ENCODE measurements around the gene KCTD7. TPM values are rescaled to one million over a fixed set of nuclear protein-coding genes. Genes with fewer than 3 reads are reported as not detected.
A peak's percentile ranks its signal among the peaks of the same experiment; 100 is the strongest.
"Not testable (repeated sequence)": the region's sequence is repeated elsewhere in the genome, so short reads cannot be mapped to it uniquely, and the experiment has no call there.

KCTD7 gene
- total RNA-seq, 4 donors from 2014 or later = 9.4 to 22.5 (median 15.1) TPM

DNA sequence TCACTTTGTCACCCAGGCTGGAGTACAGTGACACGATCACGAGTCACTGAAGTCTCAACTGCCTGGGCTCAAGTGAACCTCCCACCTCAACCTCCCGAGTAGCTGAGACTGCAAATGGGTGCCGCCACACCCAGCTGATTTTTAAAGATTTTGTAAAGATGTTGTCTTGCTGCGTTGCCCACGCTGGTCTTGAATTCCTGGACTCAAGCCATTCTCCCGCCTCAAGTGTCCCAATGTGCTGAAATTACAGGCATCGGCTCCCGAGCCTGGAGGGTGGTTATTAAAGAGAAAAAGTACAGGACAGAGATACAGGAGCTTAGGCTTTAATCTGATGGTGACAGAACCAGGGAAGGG is 55.1 kb downstream of the KCTD7 start:
- WGBS = 85% methylated on average over 9 of the region's 9 CpGs
- Histone ChIP-seq H3K9me3 (peaks cover 0 to 8% (median 0%) of the 10 kb centered on the region in 4 donors), H3K4me3 (peak overlapping the region in 1 of 4 donors; percentile 90), H3K27me3 (no peaks in the 10 kb centered on the region), H3K4me1 (peaks cover 11 to 37% (median 23%) of the 10 kb centered on the region in 4 donors), H3K27ac (replicated peaks in 1 of 4) (peak overlapping the region in 1 of 4 donors; percentile 99), H3K36me3 (no peaks in the 10 kb centered on the region)
- intact Hi-C loops (cut with DNase I) = loop anchor here (5.0 kb wide), 1 partner anchor 54 kb away; no protein-coding TSS in a partner anchor
- no peak for TF ChIP-seq POLR2AphosphoS5 (IDR thresholded peaks at IDR 0.05)
- TF ChIP-seq, protein P1, sequence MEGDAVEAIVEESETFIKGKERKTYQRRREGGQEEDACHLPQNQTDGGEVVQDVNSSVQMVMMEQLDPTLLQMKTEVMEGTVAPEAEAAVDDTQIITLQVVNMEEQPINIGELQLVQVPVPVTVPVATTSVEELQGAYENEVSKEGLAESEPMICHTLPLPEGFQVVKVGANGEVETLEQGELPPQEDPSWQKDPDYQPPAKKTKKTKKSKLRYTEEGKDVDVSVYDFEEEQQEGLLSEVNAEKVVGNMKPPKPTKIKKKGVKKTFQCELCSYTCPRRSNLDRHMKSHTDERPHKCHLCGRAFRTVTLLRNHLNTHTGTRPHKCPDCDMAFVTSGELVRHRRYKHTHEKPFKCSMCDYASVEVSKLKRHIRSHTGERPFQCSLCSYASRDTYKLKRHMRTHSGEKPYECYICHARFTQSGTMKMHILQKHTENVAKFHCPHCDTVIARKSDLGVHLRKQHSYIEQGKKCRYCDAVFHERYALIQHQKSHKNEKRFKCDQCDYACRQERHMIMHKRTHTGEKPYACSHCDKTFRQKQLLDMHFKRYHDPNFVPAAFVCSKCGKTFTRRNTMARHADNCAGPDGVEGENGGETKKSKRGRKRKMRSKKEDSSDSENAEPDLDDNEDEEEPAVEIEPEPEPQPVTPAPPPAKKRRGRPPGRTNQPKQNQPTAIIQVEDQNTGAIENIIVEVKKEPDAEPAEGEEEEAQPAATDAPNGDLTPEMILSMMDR (IDR thresholded peaks at IDR 0.05) = no peak
- no peak for TF ChIP-seq POLR2A (IDR thresholded peaks at IDR 0.05; ENCODE audit: low read depth)
- no peak for TF ChIP-seq EP300 (IDR thresholded peaks at IDR 0.05)
- DNase-seq (ENCODE audit: extremely low spot score) = no peak

DNA sequence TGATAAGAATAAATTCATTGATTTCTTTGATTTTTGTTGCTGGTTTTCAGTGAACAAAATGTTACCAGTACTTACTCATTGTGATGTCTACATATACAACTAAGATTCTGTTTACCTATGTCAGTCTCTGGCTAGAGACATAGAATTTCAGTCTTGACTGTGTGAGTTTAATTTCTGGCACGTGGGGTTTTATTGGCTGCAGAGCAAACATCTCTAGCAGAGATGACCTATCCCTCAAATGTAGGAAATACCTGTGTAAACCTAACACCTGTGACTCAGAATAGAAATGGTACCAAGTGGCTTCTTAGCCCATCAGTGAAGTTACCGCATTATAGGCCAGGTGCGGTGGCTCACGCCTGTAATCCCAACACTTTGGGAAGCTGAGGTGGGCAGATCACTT is 57.0 kb downstream of the KCTD7 start:
- H3K4me3 ChIP-seq; H3K27me3 ChIP-seq; DNase-seq (ENCODE audit: extremely low spot score); H3K9me3 ChIP-seq; H3K36me3 ChIP-seq; H3K27ac ChIP-seq (replicated peaks in 1 of 4); intact Hi-C loops (cut with DNase I): not testable (repeated sequence)
- WGBS = 95% methylated on average over 4 of the region's 4 CpGs
- H3K4me1 ChIP-seq = peaks cover 11 to 27% (median 20%) of the 10 kb centered on the region in 4 donors

DNA sequence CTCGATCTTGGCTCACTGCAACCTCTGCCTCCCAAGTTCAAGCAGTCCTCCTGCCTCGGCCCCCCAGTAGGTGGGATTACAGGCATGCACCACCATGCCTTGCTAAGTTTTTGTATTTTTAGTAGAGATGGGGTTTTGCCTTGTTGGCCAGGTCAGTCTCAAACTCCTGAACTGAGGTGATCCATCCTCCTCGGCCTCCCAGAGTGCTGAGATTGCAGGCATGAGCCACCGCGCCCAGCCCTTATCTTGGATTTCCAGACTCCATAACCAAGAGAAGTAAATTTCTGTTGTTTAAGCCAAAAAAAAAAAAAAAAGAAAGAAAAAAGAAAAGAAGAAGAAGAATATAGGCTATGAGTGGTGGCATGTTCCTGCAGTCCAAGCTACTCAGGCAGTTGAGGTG is 58.5 kb downstream of the KCTD7 start:
- 91% methylated on average over 5 of the region's 5 CpGs for WGBS
- Histone ChIP-seq H3K4me3 (no peak overlapping the region), H3K36me3 (no peaks in the 10 kb centered on the region), H3K27ac (replicated peaks in 1 of 4) (no peak overlapping the region), H3K4me1 (peaks cover 5 to 19% (median 12%) of the 10 kb centered on the region in 4 donors), H3K9me3 (peaks cover 0 to 8% (median 0%) of the 10 kb centered on the region in 4 donors), H3K27me3 (no peaks in the 10 kb centered on the region)
- DNase-seq (ENCODE audit: extremely low spot score) = no peak
- intact Hi-C loops (cut with DNase I) = no loop called here
- TF ChIP-seq, protein P1 (IDR thresholded peaks at IDR 0.05) = no peak
- no peak for TF ChIP-seq POLR2A (IDR thresholded peaks at IDR 0.05; ENCODE audit: low read depth)
- no peak for TF ChIP-seq POLR2AphosphoS5 (IDR thresholded peaks at IDR 0.05)
- TF ChIP-seq EP300 (IDR thresholded peaks at IDR 0.05) = no peak

DNA sequence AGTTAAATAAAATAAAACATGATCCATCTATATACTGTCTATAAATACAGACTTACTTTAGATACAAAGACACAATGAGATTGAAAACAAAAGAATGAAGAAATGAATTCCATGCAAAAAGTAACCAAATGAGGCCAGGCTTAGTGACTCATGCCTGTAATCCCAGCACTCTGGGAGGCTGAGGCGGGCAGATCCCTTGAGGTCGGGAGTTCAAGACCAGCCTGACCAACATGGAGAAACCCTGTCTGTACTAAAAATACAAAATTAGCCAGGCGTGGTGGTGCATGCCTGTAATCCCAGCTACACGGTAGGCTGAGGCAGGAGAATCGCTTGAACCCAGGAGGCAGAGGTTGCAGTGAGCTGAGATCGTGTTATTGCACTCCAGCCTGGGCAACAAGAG is 59.0 kb downstream of the KCTD7 start:
- H3K9me3 ChIP-seq; H3K27ac ChIP-seq (replicated peaks in 1 of 4); H3K4me3 ChIP-seq; H3K27me3 ChIP-seq; intact Hi-C loops (cut with DNase I); H3K36me3 ChIP-seq; DNase-seq (ENCODE audit: extremely low spot score): not testable (repeated sequence)
- H3K4me1 ChIP-seq = peaks cover 5 to 17% (median 10%) of the 10 kb centered on the region in 4 donors
- 90% methylated on average over 6 of the region's 6 CpGs for WGBS

DNA sequence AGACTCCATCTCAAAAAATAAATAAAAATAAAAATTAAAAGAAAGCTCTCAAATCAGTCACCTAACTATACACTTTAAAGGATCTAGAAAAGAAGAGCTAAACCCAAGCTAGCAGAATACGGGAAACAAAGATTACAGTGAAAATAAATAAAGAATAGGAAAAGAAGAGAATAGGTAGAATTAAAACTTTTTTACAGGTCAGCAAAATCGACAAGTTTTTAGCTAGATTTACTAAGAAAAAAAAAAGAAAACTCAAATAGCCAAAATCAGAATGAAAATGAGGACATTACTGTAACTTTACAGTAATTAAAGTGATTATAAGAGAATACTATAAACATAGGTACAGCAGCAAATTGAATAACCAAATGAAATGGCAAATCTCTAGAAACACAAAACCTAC is 60.4 kb downstream of the KCTD7 start:
- Histone ChIP-seq H3K4me1 (peaks cover 0 to 8% (median 1%) of the 10 kb centered on the region in 4 donors), H3K4me3 (no peak overlapping the region), H3K27me3 (no peaks in the 10 kb centered on the region), H3K9me3 (peaks cover 0 to 8% (median 0%) of the 10 kb centered on the region in 4 donors), H3K36me3 (peaks cover 0 to 10% (median 5%) of the 10 kb centered on the region in 4 donors), H3K27ac (replicated peaks in 1 of 4) (no peak overlapping the region)
- 97% methylated on average over 2 of the region's 2 CpGs for WGBS
- intact Hi-C loops (cut with DNase I) = no loop called here
- TF ChIP-seq, protein P1 (IDR thresholded peaks at IDR 0.05) = no peak
- TF ChIP-seq EP300 (IDR thresholded peaks at IDR 0.05) (no peak), POLR2AphosphoS5 (IDR thresholded peaks at IDR 0.05) (no peak)
- no peak for DNase-seq (ENCODE audit: extremely low spot score)

DNA sequence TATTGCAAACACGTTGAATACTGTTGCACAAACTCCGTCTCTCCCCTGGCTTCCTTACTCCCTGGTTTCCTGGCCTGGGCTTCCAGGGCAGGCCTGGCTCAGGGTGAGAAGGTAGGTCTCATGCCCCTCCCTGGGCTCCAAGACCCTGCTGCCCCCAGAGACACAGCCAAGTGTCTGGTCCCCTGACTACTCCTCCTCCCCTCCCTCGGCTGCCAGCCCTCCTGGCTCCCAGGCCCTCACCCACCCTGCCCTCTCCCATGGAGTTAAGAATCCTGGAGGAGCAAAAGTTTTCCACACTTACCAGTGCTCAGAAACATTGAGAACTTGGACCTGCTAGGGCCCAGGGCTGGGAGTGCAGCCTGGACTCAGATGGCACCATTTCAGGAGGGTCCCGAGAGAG is 64.7 kb downstream of the KCTD7 start:
- peaks cover 6 to 23% (median 18%) of the 10 kb centered on the region in 4 donors for H3K4me1 ChIP-seq
- TF ChIP-seq POLR2AphosphoS5 (IDR thresholded peaks at IDR 0.05) (no peak), EP300 (IDR thresholded peaks at IDR 0.05) (no peak), POLR2A (IDR thresholded peaks at IDR 0.05; ENCODE audit: low read depth) (no peak)
- TF ChIP-seq, protein P1 (IDR thresholded peaks at IDR 0.05) = no peak
- intact Hi-C loops (cut with DNase I) = no loop called here
- peak overlapping the region in 1 of 4 donors; percentile 14 for H3K27ac ChIP-seq (replicated peaks in 1 of 4)
- DNase-seq (ENCODE audit: extremely low spot score) = no peak
- WGBS = 67% methylated on average over 3 of the region's 4 CpGs
- no peaks in the 10 kb centered on the region for H3K27me3 ChIP-seq
- no peak overlapping the region for H3K4me3 ChIP-seq
- peaks cover 0 to 5% (median 0%) of the 10 kb centered on the region in 4 donors for H3K9me3 ChIP-seq
- peaks cover 0 to 13% (median 6%) of the 10 kb centered on the region in 4 donors for H3K36me3 ChIP-seq

All from esophagus muscularis mucosa (tissue), 4 donors.